HepG2 (cell line): ENCODE results near the gene STMN1. TPM values are rescaled to one million over a fixed set of nuclear protein-coding genes. Genes with fewer than 3 reads are reported as not detected.

ENCODE experiments used
- EHMT2 ChIP-seq: fragments of 200-600 bp; sonication (generic); IDR thresholded peaks from 2 replicates; pipeline ENCODE4 v1.7.0; 2017; ENCODE audit warnings: antibody characterized with exemption, low read depth, low read length, borderline replicate concordance
- EP300 ChIP-seq, 3 experiments: sonication (generic) in 1 of 3; formaldehyde crosslinking in 1 of 3; IDR thresholded peaks; 2 replicates each; pipeline versions ENCODE4 v1.5.1 to v1.6.1; 2011 to 2020; ENCODE audit warnings: low read depth in 2 of 3, low read length in 2 of 3, borderline replicate concordance in 1 of 3, improper control_type of control experiment in 1 of 3, mild to moderate bottlenecking in 1 of 3, missing genetic modification reagents in 1 of 3, moderate library complexity in 1 of 3
- PAX8 ChIP-seq: sonication (generic); formaldehyde crosslinking; IDR thresholded peaks from 2 replicates; pipeline ENCODE4 v1.8.0; 2022; ENCODE audit warnings: mild to moderate bottlenecking, missing genetic modification reagents, borderline replicate concordance
- PCBP1 ChIP-seq: fragments of 200-400 bp; formaldehyde crosslinking; IDR thresholded peaks from 2 replicates; pipeline ENCODE4 v1.6.1; 2017; ENCODE audit warnings: mild to moderate bottlenecking, low read depth, low read length, borderline replicate concordance
- REPIN1 ChIP-seq: sonication (generic); formaldehyde crosslinking; IDR thresholded peaks from 2 replicates; pipeline ENCODE4 v1.8.0; 2022; ENCODE audit warnings: missing genetic modification reagents, low read depth, mild to moderate bottlenecking, borderline replicate concordance
- TCF7 ChIP-seq: sonication (generic); IDR thresholded peaks from 2 replicates; pipeline ENCODE4 v1.6.1; 2016; ENCODE audit warnings: antibody characterized with exemption, low read depth
- ZBTB8A ChIP-seq: sonication (generic); formaldehyde crosslinking; IDR thresholded peaks from 2 replicates; pipeline ENCODE4 v1.4.0; 2020; ENCODE audit warnings: mild to moderate bottlenecking, low read depth, missing genetic modification reagents, borderline replicate concordance
- ZFP37 ChIP-seq: sonication (generic); formaldehyde crosslinking; IDR thresholded peaks from 2 replicates; pipeline ENCODE4 v1.4.0; 2020; ENCODE audit warnings: missing genetic modification reagents, borderline replicate concordance
- ZKSCAN5 ChIP-seq: sonication (generic); formaldehyde crosslinking; IDR thresholded peaks from 2 replicates; pipeline ENCODE4 v1.5.1; 2020; ENCODE audit warnings: mild to moderate bottlenecking, missing genetic modification reagents
- ZMYM4 ChIP-seq: sonication (generic); formaldehyde crosslinking; IDR thresholded peaks from 2 replicates; pipeline ENCODE4 v1.8.1; 2023; ENCODE audit warnings: mild to moderate bottlenecking, missing genetic modification reagents
- ZNF142 ChIP-seq: sonication (generic); formaldehyde crosslinking; IDR thresholded peaks from 2 replicates; pipeline ENCODE4 v1.4.0; 2020; ENCODE audit warnings: missing genetic modification reagents
- ZNF557 ChIP-seq: sonication (generic); formaldehyde crosslinking; IDR thresholded peaks from 2 replicates; pipeline ENCODE4 v1.4.0; 2020; ENCODE audit warnings: missing genetic modification reagents
- ZNF589 ChIP-seq: sonication (generic); formaldehyde crosslinking; conservative IDR thresholded peaks from 2 replicates; pipeline ENCODE4 v1.8.0; 2022; ENCODE audit warnings: mild to moderate bottlenecking, moderate library complexity, missing genetic modification reagents
- ZNF746 ChIP-seq: sonication (generic); formaldehyde crosslinking; IDR thresholded peaks from 2 replicates; pipeline ENCODE4 v1.8.0; 2022; ENCODE audit warnings: mild to moderate bottlenecking, missing genetic modification reagents
- ZNF747 ChIP-seq: sonication (generic); formaldehyde crosslinking; IDR thresholded peaks from 2 replicates; pipeline ENCODE4 v1.8.1; 2023; ENCODE audit warnings: missing genetic modification reagents, mild to moderate bottlenecking, borderline replicate concordance
- ZNF766 ChIP-seq: sonication (generic); formaldehyde crosslinking; IDR thresholded peaks from 2 replicates; pipeline ENCODE4 v1.5.0; 2020; ENCODE audit warnings: missing genetic modification reagents, borderline replicate concordance
- ZNF850 ChIP-seq: sonication (generic); formaldehyde crosslinking; conservative IDR thresholded peaks from 2 replicates; pipeline ENCODE4 v1.9.0; 2021; ENCODE audit warnings: mild to moderate bottlenecking, missing genetic modification reagents
- polyA plus RNA-seq, 8 experiments: library from polyadenylated mRNA; depleted of rRNA in 3 of 8; stranded (reverse) in 7 of 8; unstranded in 1 of 8; fragments of >200 nt; fragmentation: Illumina TruSeq in 4 of 8; extraction: Trizol in 4 of 8; gene quantifications; 2 replicates each; pipeline versions ENCODE4 v1.2.1 to v1.2.3, GENCODE V29; 2011 to 2016; ENCODE audit warnings: low read depth in 4 of 8, missing spikeins in 1 of 8, mixed read lengths in 1 of 8; ENCODE audit not compliant: insufficient read depth in 1 of 8
- total RNA-seq, 5 experiments: library from RNA; depleted of rRNA; stranded (reverse); fragments of >200 nt; fragmentation: Illumina TruSeq; extraction: Trizol; gene quantifications; 2 replicates each; pipeline ENCODE4 v1.2.3, GENCODE V29; 2016; ENCODE audit warnings: low read depth in 1 of 5
- TF ChIP-seq, protein P1 (sequence below): IDR thresholded peaks from 2 replicates; pipeline ENCODE4 v1.6.1; 2016; ENCODE audit warnings: mild to moderate bottlenecking
- TF ChIP-seq, protein P2 (sequence below): sonication (generic); formaldehyde crosslinking; conservative IDR thresholded peaks from 2 replicates; pipeline ENCODE4 v1.8.0; 2022; ENCODE audit warnings: low read depth, missing genetic modification reagents

STMN1 gene
- total and polyA plus RNA-seq, 2 of the 13 experiments (the other 11 are each of a cell fraction or from before 2014, with no cell fraction given): 45.9 to 409 TPM

DNA sequence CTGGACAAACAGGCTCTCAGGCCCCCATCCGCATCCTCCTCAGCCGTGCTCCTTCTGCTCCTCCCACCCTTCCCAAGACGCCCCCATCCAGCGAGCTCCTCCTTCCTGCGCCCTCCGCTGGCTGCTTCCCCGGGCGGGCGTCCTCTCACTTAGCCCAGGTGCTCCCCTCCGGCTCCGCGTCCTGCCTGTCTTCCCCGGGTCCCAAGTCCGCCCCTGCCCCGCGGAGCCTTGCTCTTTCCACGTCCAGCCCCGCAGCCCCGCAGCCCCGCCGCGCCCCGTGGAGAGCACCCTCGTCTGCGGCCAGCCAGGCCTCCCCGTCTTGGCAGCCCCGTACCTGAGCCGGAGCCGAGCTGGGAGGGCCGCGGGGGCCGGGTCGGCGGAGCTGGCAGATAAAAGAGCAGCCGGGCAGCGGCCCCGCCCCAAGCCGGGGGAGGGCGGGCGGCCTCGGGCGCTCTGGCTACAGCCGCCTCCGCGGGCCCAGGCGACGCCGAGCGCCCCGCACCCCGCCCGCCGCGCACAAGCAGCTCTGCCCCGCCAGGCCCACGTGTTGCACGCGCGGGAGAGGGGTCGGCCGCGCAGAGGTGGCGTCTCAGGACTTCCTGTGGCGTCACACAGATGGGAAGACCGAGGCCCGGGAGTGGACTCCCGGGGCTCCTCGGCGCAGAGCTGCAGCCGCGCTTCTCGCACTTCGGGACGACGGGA lies 30.9 kb downstream of the STMN1 start, which contains the start of gene PAQR7 (continued):
- TF ChIP-seq EP300 (IDR thresholded peaks at IDR 0.05; ENCODE audit: low read depth in 2 of 2, low read length in 2 of 2) (0 out of 4 replicates have a peak, but pooled peaks of 1 of the 2 experiments have one; percentile 10), EP300 (CRISPR knock-in tag; IDR thresholded peaks at IDR 0.05; ENCODE audit: borderline replicate concordance) (no peak; the same call in 1 of the 2 replicates), ZKSCAN5 (CRISPR knock-in tag) (no peak), ZNF747 (CRISPR knock-in tag) (peak; percentile 88; the same call in 1 of the 2 replicates), ZNF142 (CRISPR knock-in tag) (peak; percentile 78; the same call in 1 of the 2 replicates), TCF7 (peak; percentile 67; the same call in 1 of the 2 replicates), ZNF850 (no peak), PAX8 (peak; percentile 97), ZBTB8A (CRISPR knock-in tag) (peak; percentile 74; the same call in 1 of the 2 replicates), ZNF557 (0 out of 2 replicates have a peak, but pooled peaks have one; percentile 26), REPIN1 (CRISPR knock-in tag) (peak; percentile 85), ZNF746 (peak; percentile 70; the same call in 1 of the 2 replicates), EHMT2 (no peak), ZNF589 (CRISPR knock-in tag) (0 out of 2 replicates have a peak, but pooled peaks have one; percentile 67), ZMYM4 (CRISPR knock-in tag) (peak; percentile 64), PCBP1 (no peak), ZNF766 (CRISPR knock-in tag) (peak; percentile 92), ZFP37 (no peak)
- TF ChIP-seq, protein P1, sequence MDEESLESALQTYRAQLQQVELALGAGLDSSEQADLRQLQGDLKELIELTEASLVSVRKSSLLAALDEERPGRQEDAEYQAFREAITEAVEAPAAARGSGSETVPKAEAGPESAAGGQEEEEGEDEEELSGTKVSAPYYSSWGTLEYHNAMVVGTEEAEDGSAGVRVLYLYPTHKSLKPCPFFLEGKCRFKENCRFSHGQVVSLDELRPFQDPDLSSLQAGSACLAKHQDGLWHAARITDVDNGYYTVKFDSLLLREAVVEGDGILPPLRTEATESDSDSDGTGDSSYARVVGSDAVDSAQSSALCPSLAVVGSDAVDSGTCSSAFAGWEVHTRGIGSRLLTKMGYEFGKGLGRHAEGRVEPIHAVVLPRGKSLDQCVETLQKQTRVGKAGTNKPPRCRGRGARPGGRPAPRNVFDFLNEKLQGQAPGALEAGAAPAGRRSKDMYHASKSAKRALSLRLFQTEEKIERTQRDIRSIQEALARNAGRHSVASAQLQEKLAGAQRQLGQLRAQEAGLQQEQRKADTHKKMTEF: peak; percentile 86
- TF ChIP-seq, protein P2, sequence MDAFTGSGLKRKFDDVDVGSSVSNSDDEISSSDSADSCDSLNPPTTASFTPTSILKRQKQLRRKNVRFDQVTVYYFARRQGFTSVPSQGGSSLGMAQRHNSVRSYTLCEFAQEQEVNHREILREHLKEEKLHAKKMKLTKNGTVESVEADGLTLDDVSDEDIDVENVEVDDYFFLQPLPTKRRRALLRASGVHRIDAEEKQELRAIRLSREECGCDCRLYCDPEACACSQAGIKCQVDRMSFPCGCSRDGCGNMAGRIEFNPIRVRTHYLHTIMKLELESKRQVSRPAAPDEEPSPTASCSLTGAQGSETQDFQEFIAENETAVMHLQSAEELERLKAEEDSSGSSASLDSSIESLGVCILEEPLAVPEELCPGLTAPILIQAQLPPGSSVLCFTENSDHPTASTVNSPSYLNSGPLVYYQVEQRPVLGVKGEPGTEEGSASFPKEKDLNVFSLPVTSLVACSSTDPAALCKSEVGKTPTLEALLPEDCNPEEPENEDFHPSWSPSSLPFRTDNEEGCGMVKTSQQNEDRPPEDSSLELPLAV (CRISPR knock-in tag): 0 out of 2 replicates have a peak, but pooled peaks have one; percentile 59
